DMS114 treated with DMSO at 0.1 percent for 48 hours (cell line): ENCODE results near the gene TBL1Y.
"Not testable (repeated sequence)": the region's sequence is repeated elsewhere in the genome, so short reads cannot be mapped to it uniquely, and the experiment has no call there.

Experiments used
- DNase-seq: peaks from one replicate; lab custom pipeline; 2025; ENCODE audit not compliant: unreplicated experiment; lab: John Stamatoyannopoulos, UW

Gene TBL1Y

GRCh38 chrY:6972271-6972887 lies 61.9 kb downstream of the TBL1Y start:
- no peak for DNase-seq

GRCh38 chrY:6974971-6975370 lies 64.5 kb downstream of the TBL1Y start:
- DNase-seq: no peak

GRCh38 chrY:6977783-6978182 lies 67.3 kb downstream of the TBL1Y start:
- DNase-seq: no peak

GRCh38 chrY:6983221-6983620 lies 72.7 kb downstream of the TBL1Y start:
- DNase-seq: no peak

GRCh38 chrY:6987811-6988210 lies 77.3 kb downstream of the TBL1Y start:
- no peak for DNase-seq

- no peak for DNase-seq
These were observed 79.6 kb downstream of the TBL1Y start for GRCh38 chrY:6989886-6990620.

GRCh38 chrY:6992041-6992440 lies 81.5 kb downstream of the TBL1Y start:
- DNase-seq: no peak

GRCh38 chrY:6995987-6996386 lies 85.5 kb downstream of the TBL1Y start:
- no peak for DNase-seq

GRCh38 chrY:6997503-6998066 lies 87.1 kb downstream of the TBL1Y start:
- no peak for DNase-seq

GRCh38 chrY:6999905-7000304 lies 89.4 kb downstream of the TBL1Y start:
- no peak for DNase-seq

GRCh38 chrY:7002581-7002980 lies 92.1 kb downstream of the TBL1Y start:
- no peak for DNase-seq

- DNase-seq: no peak
These were observed 97.4 kb downstream of the TBL1Y start for GRCh38 chrY:7007911-7008310.

- no peak for DNase-seq
These were observed 98.3 kb downstream of the TBL1Y start for GRCh38 chrY:7008578-7009355.

GRCh38 chrY:7013051-7013450 lies 102.6 kb downstream of the TBL1Y start:
- no peak for DNase-seq

- no peak for DNase-seq
These were observed 106.0 kb downstream of the TBL1Y start for GRCh38 chrY:7016521-7016920.

- no peak for DNase-seq
These were observed 107.0 kb downstream of the TBL1Y start for GRCh38 chrY:7017244-7018080.

- no peak for DNase-seq
These were observed 128.5 kb downstream of the TBL1Y start for GRCh38 chrY:7039037-7039436.

GRCh38 chrY:7040662-7041061 lies 130.2 kb downstream of the TBL1Y start:
- DNase-seq: no peak

GRCh38 chrY:7041983-7042382 lies 131.5 kb downstream of the TBL1Y start:
- no peak for DNase-seq

GRCh38 chrY:7052461-7052860 lies 142.0 kb downstream of the TBL1Y start:
- not testable (repeated sequence) for DNase-seq

- no peak for DNase-seq
These were observed 146.4 kb downstream of the TBL1Y start for GRCh38 chrY:7056886-7057285.
